Measurements from ENCODE around the gene MERTK.

MERTK gene

GRCh38 chr2:111948832-111949231 is 50.4 kb downstream of the MERTK start:
- H3K4me3 ChIP-seq: no peak overlapping the region
- H3K27ac ChIP-seq: peak overlapping the region in 1 of 2 donors; percentile 82
- no peak for TF ChIP-seq CTCF (IDR thresholded peaks at IDR 0.05)
- no peak for DNase-seq
- no peaks in the 10 kb centered on the region for H3K27me3 ChIP-seq
- H3K36me3 ChIP-seq: peaks cover 0 to 25% (median 11%) of the 10 kb centered on the region in 3 donors
- intact Hi-C loops (cut with DNase I; ENCODE audit: low total_unique reads): no loop called here
- peaks cover 0 to 48% (median 24%) of the 10 kb centered on the region in 4 donors for H3K4me1 ChIP-seq
- H3K9me3 ChIP-seq: no peaks in the 10 kb centered on the region

- Histone ChIP-seq H3K4me1 (peaks cover 0 to 54% (median 25%) of the 10 kb centered on the region in 4 donors), H3K27me3 (no peaks in the 10 kb centered on the region), H3K36me3 (peaks cover 0 to 28% (median 14%) of the 10 kb centered on the region in 3 donors), H3K9me3 (no peaks in the 10 kb centered on the region), H3K4me3 (no peak overlapping the region), H3K27ac (no peak overlapping the region)
- no peak for TF ChIP-seq CTCF (IDR thresholded peaks at IDR 0.05)
- no peak for DNase-seq
- intact Hi-C loops (cut with DNase I; ENCODE audit: low total_unique reads): no loop called here
Observed at GRCh38 chr2:111950236-111950635, 51.8 kb downstream of the MERTK start.

- H3K27ac ChIP-seq: no peak overlapping the region
- intact Hi-C loops (cut with DNase I; ENCODE audit: low total_unique reads): no loop called here
Observed at GRCh38 chr2:111951486-111951885, 53.1 kb downstream of the MERTK start.

GRCh38 chr2:111952871-111953452 is 54.6 kb downstream of the MERTK start:
- no peaks in the 10 kb centered on the region for H3K9me3 ChIP-seq
- TF ChIP-seq CTCF (IDR thresholded peaks at IDR 0.05): no peak
- peaks cover 0 to 55% (median 19%) of the 10 kb centered on the region in 4 donors for H3K4me1 ChIP-seq
- H3K27me3 ChIP-seq: no peaks in the 10 kb centered on the region
- intact Hi-C loops (cut with DNase I; ENCODE audit: low total_unique reads): no loop called here
- peaks cover 0 to 18% (median 9%) of the 10 kb centered on the region in 3 donors for H3K36me3 ChIP-seq
- DNase-seq: no peak
- H3K27ac ChIP-seq: no peak overlapping the region
- H3K4me3 ChIP-seq: no peak overlapping the region

More at GRCh38 chr2:111951486-111951885, 53.1 kb downstream of the MERTK start:
- Histone ChIP-seq H3K9me3 (no peaks in the 10 kb centered on the region), H3K27me3 (no peaks in the 10 kb centered on the region), H3K4me3 (no peak overlapping the region), H3K36me3 (peaks cover 0 to 23% (median 14%) of the 10 kb centered on the region in 3 donors), H3K4me1 (peaks cover 0 to 54% (median 20%) of the 10 kb centered on the region in 4 donors)
- no peak for DNase-seq
- TF ChIP-seq CTCF (IDR thresholded peaks at IDR 0.05): no peak

- Histone ChIP-seq H3K4me3 (no peak overlapping the region), H3K36me3 (peaks cover 0 to 8% (median 6%) of the 10 kb centered on the region in 3 donors), H3K27ac (peak overlapping the region in 1 of 2 donors; percentile 11), H3K27me3 (no peaks in the 10 kb centered on the region), H3K9me3 (no peaks in the 10 kb centered on the region), H3K4me1 (peaks cover 0 to 68% (median 32%) of the 10 kb centered on the region in 4 donors)
- DNase-seq: peak in 1 of 2 donors; percentile 63
- no peak for TF ChIP-seq CTCF (IDR thresholded peaks at IDR 0.05)
- intact Hi-C loops (cut with DNase I; ENCODE audit: low total_unique reads): no loop called here
Observed at GRCh38 chr2:111954602-111955332, 56.4 kb downstream of the MERTK start.

All from tibial artery (tissue), 4 donors.